KMS-11 (cell line): ENCODE measurements around the gene FAM168A.

ENCODE experiments used
- H2AFZ ChIP-seq: fragments of 200-600 bp; sonication (generic); 2 replicates; pipeline ENCODE4 v1.6.1; 2016; ENCODE audit warnings: antibody characterized with exemption, mixed run types, low read depth
- H3K27ac ChIP-seq: fragments of 200-600 bp; sonication (generic); 2 replicates; pipeline ENCODE4 v1.6.1; 2016; ENCODE audit warnings: mild to moderate bottlenecking, mixed run types
- H3K27me3 ChIP-seq: fragments of 200-600 bp; sonication (generic); 2 replicates; pipeline ENCODE4 v1.6.1; 2017; ENCODE audit warnings: mild to moderate bottlenecking, low read depth, mixed run types, moderate library complexity; ENCODE audit not compliant: insufficient read depth
- H3K36me3 ChIP-seq: fragments of 200-600 bp; sonication (generic); 2 replicates; pipeline ENCODE4 v1.6.1; 2017; ENCODE audit warnings: mild to moderate bottlenecking, mixed run types; ENCODE audit not compliant: insufficient read depth
- H3K4me1 ChIP-seq: fragments of 200-600 bp; sonication (generic); 2 replicates; pipeline ENCODE4 v1.6.1; 2016; ENCODE audit warnings: mild to moderate bottlenecking, low read depth, mixed run types; ENCODE audit not compliant: poor library complexity, severe bottlenecking
- H3K4me2 ChIP-seq: fragments of 200-600 bp; sonication (generic); 2 replicates; pipeline ENCODE4 v1.7.0; 2016; ENCODE audit warnings: mild to moderate bottlenecking, mixed run types
- H3K4me3 ChIP-seq: fragments of 200-600 bp; sonication (generic); IDR thresholded peaks from 2 replicates; pipeline ENCODE4 v1.6.1; 2017; ENCODE audit warnings: low read depth, low read length, mixed read lengths; ENCODE audit not compliant: insufficient read depth
- H3K79me2 ChIP-seq: fragments of 200-600 bp; sonication (generic); 2 replicates; pipeline ENCODE4 v1.6.1; 2016; ENCODE audit warnings: low read depth, mixed run types; ENCODE audit not compliant: insufficient read depth
- H3K9ac ChIP-seq: fragments of 200-600 bp; sonication (generic); 2 replicates; pipeline ENCODE4 v1.6.1; 2016; ENCODE audit warnings: mild to moderate bottlenecking, mixed run types
- H4K20me1 ChIP-seq: fragments of 200-600 bp; sonication (generic); 2 replicates; pipeline ENCODE4 v1.6.1; 2016; ENCODE audit warnings: mild to moderate bottlenecking, mixed run types; ENCODE audit not compliant: insufficient read depth
- TF ChIP-seq, protein P1 (sequence below): fragments of 200-600 bp; sonication (generic); conservative IDR thresholded peaks from 2 replicates; pipeline ENCODE4 v1.6.1; 2017; ENCODE audit warnings: low read depth, mild to moderate bottlenecking, antibody characterized with exemption, low read length, moderate library complexity, mixed read lengths

The FAM168A gene

DNA sequence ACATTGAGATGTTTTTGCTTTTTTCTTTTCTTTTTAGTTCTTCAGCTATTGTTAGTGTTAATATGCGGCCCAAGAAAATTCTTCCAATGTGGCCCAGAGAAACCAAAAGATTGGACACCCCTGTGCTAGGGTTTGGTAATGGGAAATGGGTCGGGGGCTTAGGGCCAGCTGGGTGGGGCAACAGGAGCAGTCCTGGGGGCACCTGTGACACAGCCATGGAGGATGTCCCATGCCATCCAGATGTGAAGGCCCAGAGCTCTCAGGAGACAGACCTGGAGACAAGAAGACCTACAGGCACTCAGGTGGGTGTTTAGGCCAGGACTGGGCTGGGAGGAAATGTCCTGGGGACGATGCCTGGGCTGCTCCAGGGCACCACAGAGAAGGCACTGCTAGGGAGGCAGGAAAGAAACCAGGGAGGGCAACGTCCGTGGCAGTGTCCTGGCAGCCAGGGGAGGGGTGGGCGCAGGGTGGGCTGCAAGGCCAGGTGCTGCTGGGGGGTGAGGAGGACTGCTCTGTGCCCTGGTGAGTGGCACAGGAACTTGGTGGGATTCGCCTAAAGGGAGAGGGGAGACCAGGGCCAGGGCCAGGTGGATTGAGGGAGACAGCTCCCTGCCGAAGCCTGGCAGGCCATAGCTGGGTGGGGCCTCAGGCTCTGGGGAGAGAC, 200.3 kb downstream of the FAM168A start:
- TF ChIP-seq, protein P1, sequence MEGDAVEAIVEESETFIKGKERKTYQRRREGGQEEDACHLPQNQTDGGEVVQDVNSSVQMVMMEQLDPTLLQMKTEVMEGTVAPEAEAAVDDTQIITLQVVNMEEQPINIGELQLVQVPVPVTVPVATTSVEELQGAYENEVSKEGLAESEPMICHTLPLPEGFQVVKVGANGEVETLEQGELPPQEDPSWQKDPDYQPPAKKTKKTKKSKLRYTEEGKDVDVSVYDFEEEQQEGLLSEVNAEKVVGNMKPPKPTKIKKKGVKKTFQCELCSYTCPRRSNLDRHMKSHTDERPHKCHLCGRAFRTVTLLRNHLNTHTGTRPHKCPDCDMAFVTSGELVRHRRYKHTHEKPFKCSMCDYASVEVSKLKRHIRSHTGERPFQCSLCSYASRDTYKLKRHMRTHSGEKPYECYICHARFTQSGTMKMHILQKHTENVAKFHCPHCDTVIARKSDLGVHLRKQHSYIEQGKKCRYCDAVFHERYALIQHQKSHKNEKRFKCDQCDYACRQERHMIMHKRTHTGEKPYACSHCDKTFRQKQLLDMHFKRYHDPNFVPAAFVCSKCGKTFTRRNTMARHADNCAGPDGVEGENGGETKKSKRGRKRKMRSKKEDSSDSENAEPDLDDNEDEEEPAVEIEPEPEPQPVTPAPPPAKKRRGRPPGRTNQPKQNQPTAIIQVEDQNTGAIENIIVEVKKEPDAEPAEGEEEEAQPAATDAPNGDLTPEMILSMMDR = no peak
- H3K4me3 ChIP-seq = no peak overlapping the region
- no peak overlapping the region for H3K9ac ChIP-seq
- H3K4me2 ChIP-seq = no peak overlapping the region
- no peaks in the 10 kb centered on the region for H4K20me1 ChIP-seq
- H3K79me2 ChIP-seq = no peaks in the 10 kb centered on the region
- no peaks in the 10 kb centered on the region for H3K27me3 ChIP-seq
- H3K27ac ChIP-seq = no peak overlapping the region
- H3K36me3 ChIP-seq = no peaks in the 10 kb centered on the region
- H2AFZ ChIP-seq = no peak overlapping the region
- peaks cover 10% of the 10 kb centered on the region for H3K4me1 ChIP-seq

- Histone ChIP-seq H3K4me2 (no peak overlapping the region), H3K27ac (no peak overlapping the region), H3K9ac (no peak overlapping the region)
Observed at GRCh38 chr11:73396985-73397384, 200.9 kb downstream of the FAM168A start.

DNA sequence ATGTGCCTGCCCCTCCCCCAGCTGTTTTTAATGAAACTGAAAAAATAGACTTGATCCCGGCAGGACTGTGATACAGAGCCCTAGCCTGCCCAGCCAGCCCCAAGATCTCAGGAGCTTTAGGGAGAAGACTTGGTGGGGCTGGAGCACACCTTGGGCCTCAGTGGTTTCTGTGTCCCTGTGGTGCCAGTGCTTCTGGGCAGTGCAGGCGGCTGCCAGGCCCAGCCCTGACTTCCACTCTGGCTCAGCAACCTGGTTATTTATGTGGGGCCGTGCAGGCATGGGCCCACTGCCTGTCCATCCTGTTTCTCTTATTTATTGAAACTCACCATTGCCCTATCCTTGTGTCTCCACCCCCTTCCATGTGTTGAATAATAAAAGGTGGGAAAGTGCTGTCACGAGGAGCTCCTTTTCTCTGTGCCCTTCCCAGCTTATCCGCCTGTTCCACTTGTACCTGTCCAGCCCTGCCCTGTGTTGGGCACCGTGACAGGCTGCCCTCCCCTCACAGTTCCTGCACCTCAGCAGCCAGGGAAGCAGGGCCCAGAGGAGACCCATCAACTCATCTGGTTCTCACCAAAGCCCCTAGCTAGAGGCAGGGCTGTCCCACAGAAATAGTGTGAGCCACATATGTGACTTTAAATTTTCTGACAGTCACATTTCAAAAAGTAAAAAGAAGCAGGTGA, 201.5 kb downstream of the FAM168A start:
- no peaks in the 10 kb centered on the region for H4K20me1 ChIP-seq
- no peak overlapping the region for H3K4me2 ChIP-seq
- peaks cover 10% of the 10 kb centered on the region for H3K4me1 ChIP-seq
- TF ChIP-seq, protein P1 = no peak
- H3K79me2 ChIP-seq = no peaks in the 10 kb centered on the region
- no peaks in the 10 kb centered on the region for H3K36me3 ChIP-seq
- H3K4me3 ChIP-seq = no peak overlapping the region
- no peaks in the 10 kb centered on the region for H3K27me3 ChIP-seq
- H3K9ac ChIP-seq = no peak overlapping the region
- no peak overlapping the region for H3K27ac ChIP-seq
- H2AFZ ChIP-seq = no peak overlapping the region

More at GRCh38 chr11:73396985-73397384, 200.9 kb downstream of the FAM168A start:
- TF ChIP-seq, protein P1 = no peak
- Histone ChIP-seq H3K4me3 (no peak overlapping the region), H3K79me2 (no peaks in the 10 kb centered on the region), H3K4me1 (peaks cover 10% of the 10 kb centered on the region), H3K27me3 (no peaks in the 10 kb centered on the region), H2AFZ (no peak overlapping the region), H4K20me1 (no peaks in the 10 kb centered on the region), H3K36me3 (no peaks in the 10 kb centered on the region)

DNA sequence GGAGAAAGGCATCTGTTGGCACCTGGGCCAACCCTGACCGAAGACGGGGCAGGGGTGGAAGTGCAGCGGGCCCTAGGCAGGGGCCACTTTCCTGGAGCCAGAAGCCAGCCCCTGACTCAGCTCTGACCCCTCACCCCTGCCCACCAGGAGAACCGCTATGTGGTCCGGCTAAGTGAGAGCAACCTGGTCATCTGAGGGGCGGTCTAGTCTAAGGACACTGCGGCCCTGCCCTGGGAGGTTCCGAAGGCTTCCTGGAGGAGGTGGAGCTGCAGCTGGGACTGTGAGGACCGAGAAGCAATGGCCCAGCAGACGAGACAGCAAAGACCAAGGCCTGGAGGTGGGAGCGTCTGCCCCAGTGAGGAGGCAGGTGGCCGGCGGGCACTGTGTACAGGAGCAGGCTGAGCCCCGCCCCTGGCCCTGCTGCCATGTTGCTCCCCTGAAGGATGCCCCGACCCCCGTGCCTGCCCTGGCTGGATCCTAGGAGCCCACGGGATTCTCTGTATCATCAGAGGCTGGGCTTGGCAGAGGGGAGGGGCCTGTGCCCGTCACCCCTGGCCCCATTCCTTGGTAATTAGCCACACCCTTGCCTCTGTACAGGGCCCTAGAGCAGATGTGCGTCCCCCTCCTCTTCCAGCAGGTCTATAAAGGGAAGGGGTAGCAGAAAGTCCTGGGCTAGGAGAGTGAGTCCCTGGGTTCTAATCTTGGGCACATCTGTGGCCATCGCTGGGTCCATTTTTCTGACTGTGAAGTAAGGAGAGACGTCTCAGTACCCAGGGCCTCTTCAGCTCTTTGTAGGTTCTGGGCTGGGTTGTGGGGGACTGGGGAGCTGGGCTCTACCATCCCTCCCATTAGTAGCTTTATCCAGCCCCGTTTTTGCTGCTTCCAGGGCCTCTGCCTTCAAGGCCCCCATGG, 202.4 kb downstream of the FAM168A start:
- H3K27me3 ChIP-seq = no peaks in the 10 kb centered on the region
- H3K9ac ChIP-seq = no peak overlapping the region
- no peaks in the 10 kb centered on the region for H3K36me3 ChIP-seq
- H3K4me3 ChIP-seq = no peak overlapping the region
- H3K79me2 ChIP-seq = no peaks in the 10 kb centered on the region
- peaks cover 10% of the 10 kb centered on the region for H3K4me1 ChIP-seq
- no peak overlapping the region for H3K4me2 ChIP-seq
- TF ChIP-seq, protein P1 = no peak
- H2AFZ ChIP-seq = no peak overlapping the region
- H3K27ac ChIP-seq = no peak overlapping the region
- H4K20me1 ChIP-seq = no peaks in the 10 kb centered on the region
